Right hindlimb (tissue), 1 donor: ENCODE data around the gene ST8SIA1.

Source experiments
- DNase-seq: peaks from one replicate; pipeline ENCODE4 v3.0.0-alpha.2; 2018

Gene ST8SIA1

GRCh38 chr12:22276867-22277266 is 57.6 kb downstream of the ST8SIA1 start:
- DNase-seq: no peak

DNA sequence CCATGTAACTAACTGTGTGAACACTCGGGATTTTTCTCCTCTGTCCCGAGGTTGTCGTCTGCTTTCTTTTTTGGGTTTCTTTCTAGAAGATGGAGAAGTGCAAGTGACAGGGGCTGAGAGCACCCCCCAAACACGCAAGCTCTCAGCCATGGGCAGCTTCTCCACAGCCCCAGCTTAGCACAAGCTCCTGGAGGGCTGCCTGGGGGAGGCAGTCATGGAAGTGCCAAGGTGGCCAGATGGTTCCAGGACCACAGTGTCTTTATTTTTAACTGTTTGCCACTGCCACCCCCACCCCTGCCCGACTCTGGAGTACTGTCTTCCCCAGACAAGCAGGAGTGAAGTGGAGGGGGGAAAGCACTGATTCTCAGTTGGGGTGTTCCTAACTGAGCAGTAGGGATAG is 58.2 kb downstream of the ST8SIA1 start:
- DNase-seq: no peak

- DNase-seq: peak; percentile 61
Measured at GRCh38 chr12:22275843-22276242, 58.7 kb downstream of the ST8SIA1 start.

- DNase-seq: no peak
Measured at GRCh38 chr12:22272335-22273151, 62.0 kb downstream of the ST8SIA1 start.

GRCh38 chr12:22271023-22271422 is 63.5 kb downstream of the ST8SIA1 start:
- DNase-seq: peak; percentile 47

DNA sequence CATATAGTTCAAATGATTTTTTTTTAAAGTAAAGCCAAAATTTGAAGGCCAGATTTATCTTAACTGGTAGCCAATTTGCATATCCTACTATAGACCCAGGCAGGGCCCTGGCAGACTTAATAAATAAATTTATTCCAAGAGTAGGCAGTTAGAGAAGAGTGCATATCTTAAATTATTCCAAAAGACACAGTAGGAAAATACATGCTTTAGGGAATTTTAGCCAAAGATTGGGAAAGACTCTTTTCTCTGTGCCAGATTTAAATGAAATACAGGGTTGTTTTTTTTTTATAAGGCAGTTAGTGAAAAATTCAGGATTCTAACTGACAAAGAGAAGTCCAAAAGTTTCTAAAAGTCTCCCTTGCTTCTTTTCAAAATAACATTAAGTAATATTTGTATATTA is 65.5 kb downstream of the ST8SIA1 start:
- no peak for DNase-seq

DNA sequence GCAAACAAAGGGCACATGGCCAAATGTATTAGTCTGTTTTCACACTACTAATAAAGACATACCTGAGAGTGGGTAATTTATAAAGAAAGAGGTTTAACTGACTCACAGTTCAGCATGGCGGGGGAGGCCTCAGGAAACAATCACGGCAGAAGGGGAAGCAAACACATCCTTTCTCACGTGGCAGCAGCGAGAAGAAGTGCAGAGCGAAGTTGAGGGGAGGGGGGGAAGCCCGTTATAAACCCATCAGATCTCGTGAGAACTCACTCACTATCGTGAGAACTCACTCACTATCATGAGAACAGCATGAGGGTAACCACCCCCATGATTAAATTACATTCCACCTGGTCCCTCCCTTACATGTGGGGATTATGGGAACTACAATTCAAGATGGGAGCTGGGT is 66.1 kb downstream of the ST8SIA1 start:
- DNase-seq: no peak

DNA sequence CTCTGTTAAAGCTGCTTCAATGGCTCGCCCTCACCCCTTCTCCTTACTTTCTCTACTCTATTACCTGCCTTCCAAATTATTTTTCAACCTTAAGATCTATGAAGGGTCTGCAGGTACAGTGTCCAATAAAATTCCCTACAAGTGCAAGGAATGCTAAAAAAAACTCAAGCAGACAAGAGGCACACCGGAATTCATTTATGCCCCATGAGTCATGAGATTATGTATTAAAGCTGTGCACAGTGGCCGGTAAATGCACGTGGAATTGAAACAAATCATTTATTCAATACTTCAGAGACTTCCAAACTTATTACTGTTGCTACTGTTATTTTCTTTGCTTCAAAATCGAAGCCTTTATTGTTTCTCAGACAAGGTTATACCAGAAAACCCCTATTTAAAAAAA is 68.4 kb downstream of the ST8SIA1 start:
- DNase-seq: no peak

DNA sequence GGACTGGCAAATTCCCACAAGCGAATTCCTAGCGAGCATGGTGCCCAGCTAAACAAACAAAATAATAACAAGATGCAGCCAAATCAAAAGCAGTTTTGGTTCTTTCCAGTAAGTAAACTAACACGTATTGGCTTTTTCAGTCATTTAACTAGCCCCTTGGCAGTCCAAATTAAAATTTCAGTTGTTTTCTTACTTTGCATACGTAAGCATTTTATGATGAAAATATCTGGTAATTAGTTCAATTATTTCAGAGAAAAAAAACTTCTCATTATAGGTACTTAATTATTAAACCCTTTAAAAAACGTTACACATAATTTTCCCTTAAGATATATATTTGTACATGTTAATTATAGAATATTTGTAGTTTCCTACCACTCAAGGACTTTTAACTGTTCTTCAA is 70.1 kb downstream of the ST8SIA1 start:
- no peak for DNase-seq

GRCh38 chr12:22262309-22262708 is 72.2 kb downstream of the ST8SIA1 start:
- no peak for DNase-seq

GRCh38 chr12:22257100-22257499 is 77.4 kb downstream of the ST8SIA1 start:
- no peak for DNase-seq

- DNase-seq: no peak
Measured at GRCh38 chr12:22256605-22257004, 77.9 kb downstream of the ST8SIA1 start.

DNA sequence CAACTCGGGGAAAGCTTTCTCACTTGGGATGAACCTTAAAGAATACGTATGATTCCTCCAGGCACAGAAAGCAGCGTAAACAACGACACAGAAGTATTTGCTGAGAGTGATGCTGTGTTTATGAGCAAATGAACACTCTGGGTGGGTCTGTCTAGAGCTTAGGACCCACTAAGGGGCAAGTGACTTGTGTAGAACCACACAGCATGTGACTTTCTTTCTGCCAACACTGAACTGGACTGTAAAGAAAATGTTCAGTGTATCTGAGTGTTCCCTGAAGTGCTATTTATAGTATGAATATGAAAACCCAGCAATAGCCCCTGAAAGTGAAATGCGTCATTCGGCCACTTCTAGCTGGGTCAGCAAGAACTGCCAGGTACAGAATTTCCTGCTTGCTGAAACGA is 78.5 kb downstream of the ST8SIA1 start:
- DNase-seq: peak; percentile 42

DNA sequence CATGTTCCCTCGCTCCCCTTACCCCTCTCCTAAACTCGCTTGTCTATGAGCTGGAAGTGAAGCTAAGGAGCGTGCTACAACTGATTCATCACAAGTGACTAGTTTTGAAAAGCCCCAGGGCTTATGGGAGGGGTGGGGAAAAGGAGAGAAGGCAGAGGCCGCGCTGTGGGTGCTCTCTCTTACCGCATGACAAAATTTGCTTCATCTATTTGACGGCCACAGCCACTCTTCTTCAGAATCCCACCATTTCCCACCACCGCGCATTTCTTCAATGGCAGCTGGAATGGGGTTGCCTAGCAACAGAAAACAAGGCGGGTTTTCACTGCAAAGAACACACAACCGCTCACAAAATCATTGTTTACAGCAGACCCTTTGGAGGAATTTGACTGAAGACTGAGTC is 79.4 kb downstream of the ST8SIA1 start:
- peak; percentile 53 for DNase-seq

DNA sequence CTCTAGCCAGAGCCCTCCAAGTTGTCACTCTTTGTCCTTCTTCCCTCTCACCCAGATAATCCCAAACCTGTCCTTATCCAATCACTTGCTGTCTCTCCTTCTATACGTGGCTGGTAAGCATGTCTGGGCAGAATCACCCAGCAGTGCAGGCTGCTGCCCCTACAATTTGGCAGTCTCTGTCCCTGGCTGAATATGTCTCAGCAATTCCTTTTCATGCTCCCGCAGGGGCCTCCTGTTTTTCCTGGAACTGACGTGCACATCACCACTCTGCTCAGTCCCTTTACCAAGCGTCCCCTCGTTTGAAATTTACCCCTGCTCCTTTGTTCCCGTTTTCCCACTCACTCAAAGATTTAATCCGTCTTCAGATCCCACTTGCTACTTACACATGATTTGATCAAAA is 80.0 kb downstream of the ST8SIA1 start:
- DNase-seq: no peak

DNA sequence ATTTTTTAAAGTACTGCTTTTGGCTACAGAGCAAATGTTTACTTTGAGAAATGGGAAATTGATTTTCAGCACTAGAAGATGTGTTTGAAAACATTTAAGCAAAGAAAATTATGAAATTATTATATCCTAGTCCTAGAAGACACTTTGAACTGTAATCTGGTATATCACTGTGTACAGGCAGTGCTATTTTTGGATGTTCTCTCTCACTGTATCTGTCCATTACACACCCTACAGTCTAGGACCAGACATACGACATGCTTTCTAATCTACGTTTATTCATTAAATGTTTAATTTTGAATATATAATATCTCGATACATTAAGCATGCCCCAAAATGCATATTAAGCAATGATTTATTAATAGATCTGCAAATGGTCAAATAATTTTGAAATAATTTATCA is 82.5 kb downstream of the ST8SIA1 start:
- no peak for DNase-seq

- DNase-seq: no peak
Measured at GRCh38 chr12:22250762-22251161, 83.7 kb downstream of the ST8SIA1 start.

GRCh38 chr12:22248571-22249115 is 85.9 kb downstream of the ST8SIA1 start:
- no peak for DNase-seq

DNA sequence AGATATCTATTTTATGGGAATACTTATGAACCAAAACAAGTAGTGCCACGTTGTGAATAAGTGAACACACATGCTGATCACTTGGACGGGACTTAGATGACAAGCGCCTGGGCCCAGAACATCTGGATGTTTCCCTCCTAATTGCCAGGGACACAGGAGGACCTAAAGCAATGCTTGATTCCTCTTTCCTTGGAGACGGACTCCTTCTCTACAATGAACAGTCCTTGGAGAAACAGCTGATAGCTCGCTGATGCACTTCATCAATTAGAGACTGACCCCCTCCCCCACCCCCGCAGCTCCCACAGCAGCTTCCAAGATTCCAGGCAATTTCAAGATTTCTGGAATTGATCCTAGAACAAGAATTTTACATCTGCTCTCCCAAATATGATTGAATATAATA is 86.4 kb downstream of the ST8SIA1 start:
- peak; percentile 72 for DNase-seq

GRCh38 chr12:22246217-22246846 is 88.2 kb downstream of the ST8SIA1 start:
- no peak for DNase-seq

- DNase-seq: no peak
Measured at GRCh38 chr12:22242726-22243125, 91.8 kb downstream of the ST8SIA1 start.

DNA sequence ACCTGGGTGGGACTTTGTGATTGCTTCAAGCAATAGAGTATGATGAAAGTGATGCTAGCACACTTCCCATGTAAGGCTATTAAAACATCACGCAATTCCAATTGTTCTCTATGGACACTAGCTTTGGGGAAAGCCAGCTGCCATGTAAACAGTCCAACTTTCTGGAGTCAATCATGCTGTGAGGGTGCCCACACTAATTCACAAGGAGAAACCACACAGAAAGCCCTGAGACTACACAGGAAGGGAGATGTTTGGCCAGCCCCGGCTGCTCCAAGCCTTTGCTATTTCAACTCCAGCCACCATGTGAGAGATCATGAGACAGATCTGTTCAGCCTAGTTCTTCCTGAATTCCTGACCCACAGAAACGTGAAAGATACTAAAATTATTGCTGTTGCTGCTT is 96.3 kb downstream of the ST8SIA1 start:
- no peak for DNase-seq

- DNase-seq: no peak
Measured at GRCh38 chr12:22234561-22234960, 99.9 kb downstream of the ST8SIA1 start.

DNA sequence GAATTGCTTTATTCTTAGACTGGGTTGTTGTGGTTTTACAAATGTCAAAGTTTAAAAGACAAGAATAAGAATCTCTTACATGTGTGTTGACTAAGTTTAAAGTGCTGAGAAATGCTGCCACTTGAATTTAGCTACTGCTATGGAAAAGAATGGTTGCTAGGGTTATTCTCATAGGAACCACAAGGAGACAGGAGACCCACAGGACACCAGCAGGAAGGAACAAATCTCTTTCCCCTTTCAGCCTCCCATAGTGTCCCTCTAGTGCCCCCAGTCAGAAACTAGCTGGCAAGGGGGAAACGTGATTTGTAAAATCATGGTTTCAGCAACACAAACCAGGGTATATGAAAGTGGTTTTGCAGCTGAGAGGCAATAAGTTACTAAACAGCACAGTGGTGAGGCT is 102.7 kb downstream of the ST8SIA1 start:
- no peak for DNase-seq
